GM18526 (cell line): Measurements from ENCODE around the gene ITPR2.

ENCODE experiments used
- POLR2A ChIP-seq: IDR thresholded peaks from 3 replicates; pipeline ENCODE4 v1.6.1; 2011; ENCODE audit not compliant: insufficient read length; ENCODE audit errors: extremely low read depth

Gene ITPR2

DNA sequence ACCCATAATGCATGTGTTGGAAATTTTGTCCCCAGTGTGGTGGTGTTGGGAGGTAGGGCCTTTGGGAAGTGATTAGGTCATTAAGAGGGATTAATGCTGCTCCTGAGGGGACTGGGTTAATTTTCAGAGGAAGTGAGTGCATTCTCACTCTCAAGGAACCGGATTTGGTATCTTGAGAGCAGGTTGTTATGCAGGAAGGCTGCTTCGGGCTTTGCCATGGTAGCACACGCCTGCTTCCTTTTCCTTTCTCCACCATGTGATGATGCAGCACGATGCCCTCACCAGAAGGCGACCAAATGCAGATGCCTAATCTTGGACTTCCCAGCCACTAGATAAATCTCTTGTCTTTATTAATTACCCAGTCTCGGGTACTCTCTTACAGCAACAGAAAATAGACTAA, 380.5 kb downstream of the ITPR2 start:
- TF ChIP-seq POLR2A = no peak

DNA sequence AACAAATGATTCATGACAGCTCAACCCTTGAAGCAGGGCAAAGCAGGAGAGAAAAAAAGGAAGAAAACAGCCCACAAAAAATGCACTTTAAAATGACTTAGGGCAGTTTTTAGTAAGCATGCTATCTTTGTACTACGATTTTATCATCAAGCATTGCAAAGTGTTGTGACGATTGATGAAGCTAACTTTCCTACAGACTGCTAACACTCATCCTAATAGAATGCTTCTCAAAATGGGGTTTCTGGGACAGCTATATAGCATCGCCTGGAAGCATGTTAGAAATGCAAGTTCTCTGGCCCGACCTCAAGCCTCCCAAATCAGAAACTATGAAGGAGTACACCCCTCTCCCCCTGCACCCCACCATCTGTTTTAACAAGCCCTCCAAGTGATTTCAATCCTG, 381.2 kb downstream of the ITPR2 start:
- no peak for TF ChIP-seq POLR2A

- no peak for TF ChIP-seq POLR2A
Measured at GRCh38 chr12:26445909-26446308, 387.1 kb downstream of the ITPR2 start.

DNA sequence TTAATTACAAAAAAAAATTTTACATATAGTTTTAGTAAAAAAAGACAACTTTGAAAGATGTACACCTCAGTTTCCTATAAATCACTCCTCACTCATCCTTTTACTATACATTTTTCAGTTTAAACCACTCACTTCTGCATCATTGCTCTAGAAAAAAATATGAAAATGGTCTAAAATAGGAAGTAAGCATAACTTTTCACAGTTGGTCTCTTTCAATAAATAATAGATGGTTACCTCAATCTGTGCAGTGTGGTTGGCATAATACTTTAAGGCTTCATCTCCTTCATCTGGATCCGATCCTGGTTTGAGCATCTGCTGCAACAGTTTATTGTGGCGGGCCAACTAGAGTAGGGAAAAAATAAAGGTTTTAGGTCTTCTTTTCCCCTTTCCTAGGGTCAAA, 389.7 kb downstream of the ITPR2 start:
- TF ChIP-seq POLR2A = no peak

DNA sequence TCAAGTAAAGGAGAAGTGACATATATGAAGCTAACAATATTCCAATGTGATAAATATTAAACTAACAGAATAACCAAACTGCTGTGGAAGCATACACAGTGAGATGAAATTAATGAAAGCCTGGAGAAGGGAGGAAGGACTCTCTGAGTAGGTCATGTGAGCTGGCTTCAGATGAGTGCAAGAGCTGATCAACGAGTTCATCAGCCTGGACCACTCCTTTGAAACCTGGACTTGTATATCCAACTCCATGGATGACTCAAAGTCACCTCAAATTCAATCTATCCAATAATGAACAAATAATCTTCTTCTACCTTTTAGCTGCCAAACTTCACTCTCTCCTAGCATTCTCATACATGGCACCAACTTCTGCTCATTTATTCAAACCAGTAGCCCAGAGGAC, 391.6 kb downstream of the ITPR2 start:
- no peak for TF ChIP-seq POLR2A

DNA sequence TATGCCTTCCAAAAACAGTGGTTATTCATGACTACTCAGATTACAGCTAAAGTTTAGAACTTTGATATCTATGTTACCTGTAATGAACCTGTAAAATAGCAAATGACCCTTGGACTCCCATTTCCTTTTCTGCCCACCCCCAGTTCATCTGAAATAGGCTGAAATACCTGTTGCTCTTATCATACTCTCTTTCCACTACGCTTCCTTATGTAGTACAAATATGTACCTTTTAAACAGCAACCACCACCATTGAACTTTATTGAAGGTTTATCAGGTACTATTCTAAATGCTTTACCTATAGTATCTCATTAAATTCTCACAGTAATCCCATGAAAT, 398.0 kb downstream of the ITPR2 start:
- no peak for TF ChIP-seq POLR2A

- TF ChIP-seq POLR2A = no peak
Measured at GRCh38 chr12:26434299-26435068, 398.5 kb downstream of the ITPR2 start.

- no peak for TF ChIP-seq POLR2A
Measured at GRCh38 chr12:26431211-26431610, 401.8 kb downstream of the ITPR2 start.

GRCh38 chr12:26429070-26429691, 403.8 kb downstream of the ITPR2 start:
- TF ChIP-seq POLR2A = no peak

DNA sequence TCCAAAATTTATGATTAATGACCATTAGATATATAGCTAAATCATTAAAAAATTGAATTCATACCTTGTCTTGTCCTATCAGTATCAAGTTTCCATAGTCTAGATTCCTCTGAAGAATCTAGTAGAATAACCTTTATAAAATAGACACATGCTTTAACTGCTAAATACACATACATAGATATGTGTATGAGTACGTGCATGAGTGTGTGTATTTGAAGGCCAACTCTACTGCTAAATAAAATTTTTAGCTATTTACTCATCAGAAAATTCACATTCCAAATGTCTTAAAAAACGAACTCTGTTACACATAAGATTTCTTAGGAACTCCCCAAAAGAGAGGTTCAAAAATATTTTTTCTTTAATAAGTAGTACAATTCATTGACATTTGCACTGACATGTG, 404.6 kb downstream of the ITPR2 start:
- TF ChIP-seq POLR2A = no peak

DNA sequence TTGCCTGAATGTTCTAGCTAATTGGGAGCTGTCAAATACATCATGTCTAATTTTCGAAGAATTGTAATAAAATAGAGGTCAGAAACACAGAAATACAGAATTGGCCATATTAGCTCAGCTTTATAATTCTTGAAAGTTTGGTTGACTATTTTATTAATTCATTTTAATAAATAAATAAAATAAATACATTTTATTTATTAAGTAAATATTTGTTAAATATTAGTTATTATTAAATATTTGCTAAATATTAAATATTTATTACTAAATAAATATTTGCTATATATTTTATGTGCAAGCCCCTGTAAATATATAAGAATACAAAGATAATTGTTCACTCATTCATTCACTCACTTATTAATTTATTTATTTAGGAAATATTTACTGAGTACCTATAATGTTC, 406.3 kb downstream of the ITPR2 start:
- no peak for TF ChIP-seq POLR2A

DNA sequence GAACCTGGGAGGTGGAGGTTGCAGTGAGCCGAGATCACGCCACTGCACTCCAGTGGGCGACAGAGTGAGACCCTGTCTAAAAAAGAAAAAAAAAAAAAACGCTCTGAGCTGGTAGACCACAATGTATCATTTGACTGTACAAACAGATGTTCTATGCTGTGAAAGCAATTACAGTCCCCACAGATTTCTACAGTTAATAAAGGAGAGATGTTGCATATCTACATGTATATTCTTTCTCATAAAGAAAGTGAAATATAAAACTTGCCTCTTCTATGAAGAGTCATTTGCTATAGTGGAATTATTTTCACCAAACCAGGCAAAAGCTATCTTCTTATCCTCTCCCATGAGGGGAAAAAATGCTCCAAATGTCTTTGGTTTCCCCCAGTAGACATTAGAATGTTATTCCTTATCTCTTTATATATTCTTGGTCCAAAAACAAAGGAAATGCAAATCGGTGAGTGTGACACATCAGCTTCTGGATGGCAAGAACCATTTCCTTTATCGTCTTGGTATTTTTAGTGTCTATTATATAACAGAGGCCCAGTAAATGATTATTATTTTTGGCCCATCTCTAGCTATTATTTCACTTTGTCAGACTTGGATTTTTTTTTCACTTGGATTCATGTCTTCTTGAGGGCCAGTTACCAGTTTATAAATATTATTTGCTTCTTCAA, 407.3 kb downstream of the ITPR2 start:
- no peak for TF ChIP-seq POLR2A

GRCh38 chr12:26422839-26423398, 410.1 kb downstream of the ITPR2 start:
- no peak for TF ChIP-seq POLR2A

DNA sequence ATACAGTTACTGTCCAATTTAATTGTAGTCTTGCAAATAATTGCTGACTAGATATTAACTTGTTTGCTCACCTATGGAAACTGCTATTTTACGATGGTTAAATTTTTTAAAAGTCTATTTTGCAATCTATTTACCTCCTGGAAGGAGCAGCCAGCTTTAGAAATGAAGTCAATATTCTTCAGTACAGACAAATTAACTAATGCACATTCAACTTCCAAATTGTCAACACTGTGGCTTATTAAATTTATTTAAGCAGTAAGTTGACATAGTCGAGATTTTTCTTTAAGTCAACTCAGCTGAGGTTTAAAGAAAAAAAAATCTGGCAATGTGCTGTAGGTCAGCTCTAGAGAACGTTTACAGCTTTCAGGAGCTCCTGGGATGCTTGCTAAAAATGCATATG, 416.4 kb downstream of the ITPR2 start:
- TF ChIP-seq POLR2A = no peak

DNA sequence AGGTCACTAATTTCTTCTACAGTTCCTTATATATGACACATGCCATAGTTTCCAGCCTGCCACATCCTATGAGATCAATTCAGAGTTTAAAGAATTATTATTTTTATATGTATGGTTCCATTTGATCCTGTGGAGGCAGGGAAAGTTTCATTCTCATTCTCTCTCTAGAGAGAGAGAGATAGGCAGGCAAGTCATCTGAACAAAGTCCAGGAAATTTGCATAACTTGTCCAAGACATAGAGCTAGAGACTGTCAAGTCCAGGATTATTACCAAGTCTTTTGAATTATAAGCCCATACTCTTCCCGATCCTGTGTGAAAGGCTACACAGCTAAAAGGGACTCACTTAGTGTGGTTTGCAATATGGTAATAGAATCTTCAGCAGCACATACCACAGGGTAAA, 422.3 kb downstream of the ITPR2 start:
- TF ChIP-seq POLR2A = no peak

GRCh38 chr12:26406813-26407212, 426.2 kb downstream of the ITPR2 start:
- no peak for TF ChIP-seq POLR2A
